H1 (cell line): ENCODE measurements around the gene PSME2. TPM values are rescaled to one million over a fixed set of nuclear protein-coding genes. Genes with fewer than 3 reads are reported as not detected.

Experiments used
- CTCF ChIA-PET: fragments of 300-600 bp; sonication (Branson Sonifier 250); formaldehyde crosslinking; loops from one replicate; lab custom pipeline; 2021; ENCODE audit not compliant: partially characterized antibody; lab: Charles Lee
- POLR2A ChIA-PET: fragments of 300-600 bp; sonication (Branson Sonifier 250); formaldehyde crosslinking; loops from one replicate; lab custom pipeline; 2021; ENCODE audit warnings: inconsistent platforms; ENCODE audit not compliant: partially characterized antibody; lab: Charles Lee
- DNase-seq, 2 experiments: peaks; one replicate each; pipeline versions ENCODE4 v3.0.0 to v3.0.0-alpha.2; 2010 to 2022; ENCODE audit warnings: low spot score in 2 of 2, low read depth in 1 of 2, mixed read lengths in 1 of 2
- FAIRE-seq: peaks from 2 replicates; lab custom pipeline; 2011; peaks lifted over from hg19 to GRCh38; lab: Jason Lieb, UNC
- H2AFZ ChIP-seq: 2 replicates; pipeline ENCODE4 v1.8.1; 2012; ENCODE audit warnings: low read length, inconsistent platforms
- H2AK5ac ChIP-seq: 2 replicates; pipeline ENCODE4 v1.6.1; 2013; ENCODE audit warnings: low read depth, low read length
- H2BK120ac ChIP-seq: replicated peaks from 2 replicates; pipeline ENCODE3; 2013; ENCODE audit warnings: low read depth, low read length, inconsistent platforms
- H2BK12ac ChIP-seq: 2 replicates; pipeline ENCODE4 v1.6.1; 2013; ENCODE audit warnings: low read depth, low read length
- H2BK15ac ChIP-seq: 2 replicates; pipeline ENCODE4 v1.6.1; 2013; ENCODE audit warnings: low read length
- H2BK20ac ChIP-seq: 2 replicates; pipeline ENCODE4 v1.6.1; 2013; ENCODE audit warnings: low read length
- H2BK5ac ChIP-seq: 2 replicates; pipeline ENCODE4 v1.6.1; 2013; ENCODE audit warnings: low read depth, low read length
- H3K14ac ChIP-seq: 2 replicates; pipeline ENCODE4 v1.6.1; 2013; ENCODE audit warnings: inconsistent platforms; ENCODE audit not compliant: insufficient read length
- H3K18ac ChIP-seq: 2 replicates; pipeline ENCODE4 v1.6.1; 2013; ENCODE audit warnings: low read length; ENCODE audit errors: extremely low read depth
- H3K23ac ChIP-seq: 2 replicates; pipeline ENCODE4 v1.6.1; 2013; ENCODE audit warnings: inconsistent platforms; ENCODE audit not compliant: insufficient read length
- H3K23me2 ChIP-seq: 2 replicates; pipeline ENCODE4 v1.6.1; 2013; ENCODE audit warnings: low read depth, low read length
- H3K27ac ChIP-seq: 2 replicates; pipeline ENCODE4 v1.6.1; 2011; ENCODE audit warnings: low read depth, low read length, inconsistent platforms
- H3K27me3 ChIP-seq, 4 experiments: replicated peaks in 1 of 4; 1 replicate in 1 of 4; 2 replicates in 3 of 4; pipeline versions ENCODE4 v1.6.1 to v1.8.1; 2011 to 2013; ENCODE audit warnings: low read length in 3 of 4, mild to moderate bottlenecking in 3 of 4, inconsistent platforms in 2 of 4, mixed read lengths in 2 of 4, moderate library complexity in 1 of 4; ENCODE audit not compliant: control insufficient read depth in 3 of 4, insufficient read depth in 3 of 4; ENCODE audit errors: extremely low read depth in 1 of 4
- H3K36me3 ChIP-seq, 4 experiments: 2 replicates each; pipeline versions ENCODE4 v1.6.1 to v1.8.1; 2011 to 2013; ENCODE audit warnings: mild to moderate bottlenecking in 4 of 4, low read length in 3 of 4, moderate library complexity in 2 of 4, control low read depth in 1 of 4, inconsistent platforms in 1 of 4; ENCODE audit not compliant: insufficient read depth in 4 of 4, control insufficient read depth in 2 of 4
- H3K4ac ChIP-seq: replicated peaks from 2 replicates; pipeline ENCODE3; 2013; ENCODE audit warnings: low read length, low read depth, mixed read lengths, inconsistent platforms; ENCODE audit not compliant: insufficient read length
- H3K4me1 ChIP-seq, 4 experiments: replicated peaks in 1 of 4; 1 replicate in 1 of 4; 2 replicates in 3 of 4; pipeline versions ENCODE4 v1.6.1 to v1.8.1; 2011 to 2013; ENCODE audit warnings: low read length in 3 of 4, inconsistent platforms in 2 of 4, mixed read lengths in 1 of 4; ENCODE audit not compliant: insufficient read depth in 4 of 4, control insufficient read depth in 3 of 4
- H3K4me2 ChIP-seq, 2 experiments: 2 replicates each; pipeline versions ENCODE4 v1.6.1 to v1.8.1; 2011 to 2013; ENCODE audit warnings: low read depth in 2 of 2, low read length in 2 of 2, control low read depth in 1 of 2, inconsistent platforms in 1 of 2, mild to moderate bottlenecking in 1 of 2; ENCODE audit not compliant: insufficient read depth in 1 of 2
- H3K4me3 ChIP-seq, 4 experiments: fragments of 200-600, 300-600 bp in 1 of 4; sonication (generic), shearing (Covaris generic), sonication (Bioruptor Twin) in 1 of 4; 2 replicates each; pipeline versions ENCODE4 v1.5.1 to v1.8.1; 2011 to 2016; ENCODE audit warnings: low read length in 4 of 4, low read depth in 3 of 4, control low read depth in 2 of 4, inconsistent platforms in 2 of 4, mild to moderate bottlenecking in 2 of 4, mixed read lengths in 1 of 4, moderate library complexity in 1 of 4; ENCODE audit not compliant: insufficient read depth in 2 of 4; ENCODE audit errors: extremely low read depth in 1 of 4
- H3K56ac ChIP-seq: replicated peaks from 2 replicates; pipeline ENCODE3; 2013; ENCODE audit warnings: low read depth, mild to moderate bottlenecking, mixed read lengths, low read length, inconsistent platforms; ENCODE audit not compliant: insufficient read length
- H3K79me1 ChIP-seq: 2 replicates; pipeline ENCODE4 v1.6.1; 2013; ENCODE audit warnings: low read depth, low read length, control low read depth
- H3K79me2 ChIP-seq, 2 experiments: 2 replicates each; pipeline versions ENCODE4 v1.6.1 to v1.8.1; 2012 to 2013; ENCODE audit warnings: low read length in 2 of 2, mild to moderate bottlenecking in 2 of 2, inconsistent platforms in 1 of 2; ENCODE audit not compliant: insufficient read depth in 2 of 2, control insufficient read depth in 1 of 2
- H3K9ac ChIP-seq, 4 experiments: replicated peaks in 1 of 4; 1 replicate in 1 of 4; 2 replicates in 3 of 4; pipeline versions ENCODE4 v1.6.1 to v1.8.1; 2011 to 2013; ENCODE audit warnings: low read depth in 3 of 4, low read length in 3 of 4, control low read depth in 2 of 4, mild to moderate bottlenecking in 2 of 4, moderate library complexity in 2 of 4, inconsistent platforms in 1 of 4; ENCODE audit errors: extremely low read depth in 1 of 4
- H3K9me3 ChIP-seq, 2 experiments: 2 replicates each; pipeline versions ENCODE4 v1.6.1 to v1.8.1; 2012 to 2013; ENCODE audit warnings: mild to moderate bottlenecking in 2 of 2, moderate library complexity in 2 of 2, control low read depth in 1 of 2, inconsistent platforms in 1 of 2, low read depth in 1 of 2, low read length in 1 of 2, mixed read lengths in 1 of 2; ENCODE audit not compliant: insufficient read depth in 2 of 2
- H4K20me1 ChIP-seq, 2 experiments: replicated peaks in 1 of 2; 2 replicates each; pipeline versions ENCODE3 to v1.8.1; 2011 to 2013; ENCODE audit warnings: inconsistent platforms in 2 of 2, low read length in 2 of 2, mild to moderate bottlenecking in 1 of 2; ENCODE audit not compliant: insufficient read depth in 2 of 2, control insufficient read depth in 1 of 2
- H4K5ac ChIP-seq: 2 replicates; pipeline ENCODE4 v1.6.1; 2013; ENCODE audit warnings: low read length, low read depth, mixed read lengths, inconsistent platforms; ENCODE audit not compliant: insufficient read length
- H4K8ac ChIP-seq: 2 replicates; pipeline ENCODE4 v1.8.0; 2013; ENCODE audit warnings: mild to moderate bottlenecking, moderate library complexity, low read length, inconsistent platforms; ENCODE audit not compliant: insufficient read depth; ENCODE audit errors: extremely low read depth
- H4K91ac ChIP-seq: replicated peaks from 2 replicates; pipeline ENCODE3; 2013; ENCODE audit warnings: low read length, mixed read lengths, inconsistent platforms; ENCODE audit not compliant: insufficient read length
- ASH2L ChIP-seq: fragments of 200-600, 300-600 bp; sonication (generic); IDR thresholded peaks from one replicate; pipeline ENCODE4 v1.7.1; 2017; ENCODE audit warnings: low read length
- ATF3 ChIP-seq: IDR thresholded peaks from 2 replicates; pipeline ENCODE4 v1.6.1; 2011; ENCODE audit warnings: low read depth, mild to moderate bottlenecking, low read length; ENCODE audit not compliant: insufficient read depth
- BACH1 ChIP-seq: IDR thresholded peaks from 2 replicates; pipeline ENCODE4 v1.6.1; 2012; ENCODE audit warnings: low read length, improper control_type of control experiment
- CTBP2 ChIP-seq: IDR thresholded peaks from 2 replicates; pipeline ENCODE4 v1.7.0; 2011; ENCODE audit warnings: borderline replicate concordance, mild to moderate bottlenecking, moderate library complexity, mixed read lengths, low read length; ENCODE audit not compliant: insufficient read depth, insufficient read length
- GTF2F1 ChIP-seq: IDR thresholded peaks from 2 replicates; pipeline ENCODE4 v1.6.1; 2012; ENCODE audit warnings: low read depth, low read length, improper control_type of control experiment, borderline replicate concordance
- HDAC6 ChIP-seq: IDR thresholded peaks from one replicate; pipeline ENCODE4 v1.7.1; 2012; ENCODE audit warnings: low read depth, mild to moderate bottlenecking, inconsistent platforms, low read length, moderate library complexity
- JUND ChIP-seq: IDR thresholded peaks from 2 replicates; pipeline ENCODE4 v1.6.1; 2011; ENCODE audit warnings: mild to moderate bottlenecking, improper control_type of control experiment, low read length
- KDM1A ChIP-seq: fragments of 200-600, 300-600 bp; sonication (generic); IDR thresholded peaks from 2 replicates; pipeline ENCODE4 v1.7.1; 2016; ENCODE audit warnings: mild to moderate bottlenecking, low read length, borderline replicate concordance
- POLR2AphosphoS5 ChIP-seq: IDR thresholded peaks from 2 replicates; pipeline ENCODE4 v1.6.1; 2011; ENCODE audit warnings: low read depth, low read length
- POU5F1 ChIP-seq: IDR thresholded peaks from 2 replicates; pipeline ENCODE4 v1.6.1; 2011; ENCODE audit warnings: low read depth, mild to moderate bottlenecking, low read length, moderate library complexity
- RXRA ChIP-seq: IDR thresholded peaks from 2 replicates; pipeline ENCODE4 v1.6.1; 2011; ENCODE audit warnings: low read depth, mild to moderate bottlenecking, low read length, moderate library complexity; ENCODE audit not compliant: insufficient read depth
- SP2 ChIP-seq: IDR thresholded peaks from 2 replicates; pipeline ENCODE4 v1.6.1; 2012; ENCODE audit warnings: mild to moderate bottlenecking, low read length, inconsistent platforms
- SRF ChIP-seq: IDR thresholded peaks from 2 replicates; pipeline ENCODE4 v1.6.1; 2011; ENCODE audit warnings: mild to moderate bottlenecking, low read depth, low read length, moderate library complexity
- TCF12 ChIP-seq: IDR thresholded peaks from 2 replicates; pipeline ENCODE4 v1.6.1; 2011; ENCODE audit warnings: low read depth, mild to moderate bottlenecking, low read length
- TEAD4 ChIP-seq: IDR thresholded peaks from 2 replicates; pipeline ENCODE4 v1.6.1; 2012; ENCODE audit warnings: low read depth, low read length, inconsistent platforms, mixed read lengths
- WGBS, 2 experiments: shearing (Covaris generic) in 1 of 2; methylation state at CpG; one replicate each; pipeline versions ENCODE4 v1.1.6 to v1.1.7; 2013 to 2015; ENCODE audit warnings: low lambda C conversion rate in 2 of 2, mixed read lengths in 2 of 2, inconsistent platforms in 1 of 2, low coverage in 1 of 2, missing lambda C conversion rate in 1 of 2; ENCODE audit not compliant: insufficient replicate concordance in 2 of 2, insufficient coverage in 1 of 2, insufficient read length in 1 of 2; ENCODE audit errors: extremely low coverage in 1 of 2, missing lambda C conversion rate in 1 of 2; 5-methylcytosine and 5-hydroxymethylcytosine counted together
- polyA plus RNA-seq, 7 experiments: library from polyadenylated mRNA; depleted of rRNA in 3 of 7; stranded (reverse) in 5 of 7; unstranded in 2 of 7; fragments of >200 nt in 5 of 7; fragments of 200-250 nt in 2 of 7; gene quantifications; 1 replicate in 5 of 7; 2 replicates in 1 of 7; 4 replicates in 1 of 7; pipeline versions ENCODE4 v1.2.1 to v1.2.3, GENCODE V29; 2011 to 2013; ENCODE audit warnings: missing spikeins in 2 of 7, mixed read lengths in 2 of 7
- total RNA-seq: library from RNA; stranded (reverse); fragmentation: NEBNext Ultra II Directional; extraction: Animal tissue kit (Norgen Biotek cat#: 25700); gene quantifications from 2 replicates; pipeline ENCODE4 v1.2.1, GENCODE V29; 2021

The PSME2 gene
- total and polyA plus RNA-seq, 2 of the 8 experiments (the other 6 are each of a cell fraction or from before 2014, with no cell fraction given) = 71.8 to 111 TPM

- no peak overlapping the region for H4K91ac ChIP-seq
- FAIRE-seq (no peak), DNase-seq (no peak)
- H3K9me3 ChIP-seq = no peaks in the 10 kb centered on the region
- 0 out of 2 replicates have a peak, but pooled peaks cover 2% of the 10 kb centered on the region for H3K23me2 ChIP-seq
- H2AK5ac ChIP-seq = no peak overlapping the region
- H3K27ac ChIP-seq = no peak overlapping the region
- H3K14ac ChIP-seq = no peak overlapping the region
- no peaks in the 10 kb centered on the region for H3K79me2 ChIP-seq
- H2BK20ac ChIP-seq = no peak overlapping the region
- H3K4ac ChIP-seq = no peak overlapping the region
- TF ChIP-seq HDAC6 (no peak), KDM1A (no peak), SRF (no peak), ATF3 (no peak), GTF2F1 (no peak), POLR2AphosphoS5 (no peak), POU5F1 (no peak), ASH2L (no peak), BACH1 (no peak), TEAD4 (no peak), TCF12 (no peak), JUND (no peak), SP2 (no peak), CTBP2 (no peak), RXRA (no peak)
- ChIA-PET POLR2A (interaction anchor here (0.7 to 7.6 kb wide), 26 partner anchors 10 to 158 kb away, joined by 3 to 93 read pairs (median 5); partner anchors contain the start of genes CHMP4A, DCAF11, DHRS1 and EMC9), CTCF (interaction anchor here (0.6 to 3.3 kb wide), 32 partner anchors 9 to 197 kb away, joined by 3 to 26 read pairs (median 5); partner anchors contain the start of genes CIDEB, DCAF11, IPO4 and NRL)
- no peak overlapping the region for H3K4me3 ChIP-seq
- no peak overlapping the region for H2BK120ac ChIP-seq
- no peak overlapping the region for H2BK15ac ChIP-seq
- no peak overlapping the region for H3K23ac ChIP-seq
- H4K20me1 ChIP-seq = peaks cover 2 to 19% of the 10 kb centered on the region in 2 experiments
- no peak overlapping the region for H4K8ac ChIP-seq
- H2BK5ac ChIP-seq = no peak overlapping the region
- H3K56ac ChIP-seq = no peak overlapping the region
- H2AFZ ChIP-seq = no peak overlapping the region
- 100% methylated on average over 3 of the region's 4 CpGs; no CpG with 5 or more reads in 1 of the 2 experiments for WGBS, 2 experiments
- no peak overlapping the region for H3K9ac ChIP-seq
- H3K18ac ChIP-seq = no peak overlapping the region
- no peaks in the 10 kb centered on the region for H3K27me3 ChIP-seq
- peaks cover 22 to 44% (median 35%) of the 10 kb centered on the region in 4 experiments for H3K36me3 ChIP-seq
- H3K4me2 ChIP-seq = no peak overlapping the region
- no peak overlapping the region for H4K5ac ChIP-seq
- H3K4me1 ChIP-seq = peaks cover 0 to 10% (median 2%) of the 10 kb centered on the region in 4 experiments; a peak in 3 of 7 replicates
- H3K79me1 ChIP-seq = no peaks in the 10 kb centered on the region
- no peak overlapping the region for H2BK12ac ChIP-seq
These were observed 14.1 kb upstream of the PSME2 start for GRCh38 chr14:24160499-24160849.
